Measurements from ENCODE around the gene SPSB2. TPM values are rescaled to one million over a fixed set of nuclear protein-coding genes. Genes with fewer than 3 reads are reported as not detected.
A peak's percentile ranks its signal among the peaks of the same experiment; 100 is the strongest.

The SPSB2 gene
- total and polyA plus RNA-seq, 9 of the 15 experiments (the other 6 are each of a cell fraction or from before 2014, with no cell fraction given) = 0.10 to 10.6 (median 1.9) TPM

- TF ChIP-seq ZFPM2 (CRISPR knock-in tag; IDR thresholded peaks at IDR 0.05) = no peak
- no peak for TF ChIP-seq SMARCE1 (IDR thresholded peaks at IDR 0.05)
- TF ChIP-seq PATZ1 (CRISPR knock-in tag; IDR thresholded peaks at IDR 0.05; ENCODE audit: borderline replicate concordance) = no peak
- TF ChIP-seq, protein P1, sequence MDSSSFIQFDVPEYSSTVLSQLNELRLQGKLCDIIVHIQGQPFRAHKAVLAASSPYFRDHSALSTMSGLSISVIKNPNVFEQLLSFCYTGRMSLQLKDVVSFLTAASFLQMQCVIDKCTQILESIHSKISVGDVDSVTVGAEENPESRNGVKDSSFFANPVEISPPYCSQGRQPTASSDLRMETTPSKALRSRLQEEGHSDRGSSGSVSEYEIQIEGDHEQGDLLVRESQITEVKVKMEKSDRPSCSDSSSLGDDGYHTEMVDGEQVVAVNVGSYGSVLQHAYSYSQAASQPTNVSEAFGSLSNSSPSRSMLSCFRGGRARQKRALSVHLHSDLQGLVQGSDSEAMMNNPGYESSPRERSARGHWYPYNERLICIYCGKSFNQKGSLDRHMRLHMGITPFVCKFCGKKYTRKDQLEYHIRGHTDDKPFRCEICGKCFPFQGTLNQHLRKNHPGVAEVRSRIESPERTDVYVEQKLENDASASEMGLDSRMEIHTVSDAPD (CRISPR knock-in tag; IDR thresholded peaks at IDR 0.05) = no peak
- TF ChIP-seq U2AF1 (optimal IDR thresholded peaks at IDR 0.05; ENCODE audit: low read depth, low read length) = no peak
- TF ChIP-seq ZNF175 (CRISPR knock-in tag; IDR thresholded peaks at IDR 0.05; ENCODE audit: low read depth) = no peak
- no peak for TF ChIP-seq MCM3 (IDR thresholded peaks at IDR 0.05)
- peak; percentile 84 for TF ChIP-seq ZBTB7A (IDR thresholded peaks at IDR 0.05; ENCODE audit: borderline replicate concordance, control insufficient read depth, low read depth, low read length)
- TF ChIP-seq, protein P2, sequence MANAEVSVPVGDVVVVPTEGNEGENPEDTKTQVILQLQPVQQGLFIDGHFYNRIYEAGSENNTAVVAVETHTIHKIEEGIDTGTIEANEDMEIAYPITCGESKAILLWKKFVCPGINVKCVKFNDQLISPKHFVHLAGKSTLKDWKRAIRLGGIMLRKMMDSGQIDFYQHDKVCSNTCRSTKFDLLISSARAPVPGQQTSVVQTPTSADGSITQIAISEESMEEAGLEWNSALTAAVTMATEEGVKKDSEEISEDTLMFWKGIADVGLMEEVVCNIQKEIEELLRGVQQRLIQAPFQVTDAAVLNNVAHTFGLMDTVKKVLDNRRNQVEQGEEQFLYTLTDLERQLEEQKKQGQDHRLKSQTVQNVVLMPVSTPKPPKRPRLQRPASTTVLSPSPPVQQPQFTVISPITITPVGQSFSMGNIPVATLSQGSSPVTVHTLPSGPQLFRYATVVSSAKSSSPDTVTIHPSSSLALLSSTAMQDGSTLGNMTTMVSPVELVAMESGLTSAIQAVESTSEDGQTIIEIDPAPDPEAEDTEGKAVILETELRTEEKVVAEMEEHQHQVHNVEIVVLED (CRISPR knock-in tag; IDR thresholded peaks at IDR 0.05) = peak; percentile 47; the same call in 1 of the 2 replicates
- TF ChIP-seq RB1 (IDR thresholded peaks at IDR 0.05; ENCODE audit: low read depth) = peak; percentile 62
- TF ChIP-seq ZC3H4 (CRISPR knock-in tag; IDR thresholded peaks at IDR 0.05; ENCODE audit: borderline replicate concordance) = no peak; the same call in 1 of the 2 replicates
- no peak for TF ChIP-seq RFX1 (IDR thresholded peaks at IDR 0.05)
- TF ChIP-seq FOXJ2 (tag; IDR thresholded peaks at IDR 0.05) = no peak
- TF ChIP-seq ARID1B (IDR thresholded peaks at IDR 0.05) = no peak
- TF ChIP-seq ZNF354B (CRISPR knock-in tag; IDR thresholded peaks at IDR 0.05) = no peak
- TF ChIP-seq XRCC5 (IDR thresholded peaks at IDR 0.05; ENCODE audit: low read depth, low read length) = peak; percentile 91
- TF ChIP-seq MYNN (IDR thresholded peaks at IDR 0.05) = peak; percentile 40; the same call in 1 of the 2 replicates
- no peak for TF ChIP-seq MYNN (CRISPR knock-in tag; IDR thresholded peaks at IDR 0.05)
- peak; percentile 36 for TF ChIP-seq SNRNP70 (optimal IDR thresholded peaks at IDR 0.05; ENCODE audit: low read depth, low read length)
- no peak for TF ChIP-seq MLX (CRISPR knock-in tag; conservative IDR thresholded peaks at IDR 0.05)
- 0 out of 2 replicates have a peak, but pooled peaks have one; percentile 31 for TF ChIP-seq KLF16 (IDR thresholded peaks at IDR 0.05)
- no peak for TF ChIP-seq CBX5 (IDR thresholded peaks at IDR 0.05; ENCODE audit: borderline replicate concordance, low read depth)
- TF ChIP-seq CREM (IDR thresholded peaks at IDR 0.05; ENCODE audit: low read depth) = peak; percentile 74
- TF ChIP-seq ZNF184 (CRISPR knock-in tag; IDR thresholded peaks at IDR 0.05) = no peak
- TF ChIP-seq ERF (CRISPR knock-in tag; IDR thresholded peaks at IDR 0.05) = no peak
These were observed 742 bp downstream of the SPSB2 start (continued) for GRCh38 chr12:6872073-6873048.

Measured in K562 (cell line).